ENCODE results near the gene RPS6KB2. TPM values are rescaled to one million over a fixed set of nuclear protein-coding genes. Genes with fewer than 3 reads are reported as not detected.

RPS6KB2 gene
- polyA plus RNA-seq, 1 donor: 40.3 TPM

GRCh38 chr11:67387518-67387917 is 40.8 kb upstream of the RPS6KB2 start:
- Histone ChIP-seq H3K27me3 (ENCODE audit: control insufficient read depth, insufficient read depth, low read length) (no peaks in the 10 kb centered on the region), H3K9me3 (ENCODE audit: control insufficient read depth, low read depth, low read length) (peaks cover 2% of the 10 kb centered on the region), H3K4me1 (ENCODE audit: control insufficient read depth, insufficient read depth, low read length) (peaks cover 12% of the 10 kb centered on the region), H3K36me3 (ENCODE audit: control insufficient read depth, insufficient read depth, low read length) (no peaks in the 10 kb centered on the region), H3K4me3 (ENCODE audit: low read length) (no peak overlapping the region), H3K27ac (ENCODE audit: low read length) (no peak overlapping the region)
- no peak for DNase-seq
- WGBS (ENCODE audit: insufficient coverage, low lambda C conversion rate): no CpG with 5 or more reads among the region's 6 CpGs

GRCh38 chr11:67389477-67389876 is 38.8 kb upstream of the RPS6KB2 start:
- Histone ChIP-seq H3K4me1 (ENCODE audit: control insufficient read depth, insufficient read depth, low read length) (peaks cover 15% of the 10 kb centered on the region), H3K36me3 (ENCODE audit: control insufficient read depth, insufficient read depth, low read length) (peaks cover 9% of the 10 kb centered on the region), H3K27me3 (ENCODE audit: control insufficient read depth, insufficient read depth, low read length) (no peaks in the 10 kb centered on the region), H3K9me3 (ENCODE audit: control insufficient read depth, low read depth, low read length) (peaks cover 2% of the 10 kb centered on the region), H3K27ac (ENCODE audit: low read length) (no peak overlapping the region), H3K4me3 (ENCODE audit: low read length) (no peak overlapping the region)
- WGBS (ENCODE audit: insufficient coverage, low lambda C conversion rate): no CpG with 5 or more reads among the region's 6 CpGs
- peak in 1 of 2 donors; percentile 43 for DNase-seq

DNA sequence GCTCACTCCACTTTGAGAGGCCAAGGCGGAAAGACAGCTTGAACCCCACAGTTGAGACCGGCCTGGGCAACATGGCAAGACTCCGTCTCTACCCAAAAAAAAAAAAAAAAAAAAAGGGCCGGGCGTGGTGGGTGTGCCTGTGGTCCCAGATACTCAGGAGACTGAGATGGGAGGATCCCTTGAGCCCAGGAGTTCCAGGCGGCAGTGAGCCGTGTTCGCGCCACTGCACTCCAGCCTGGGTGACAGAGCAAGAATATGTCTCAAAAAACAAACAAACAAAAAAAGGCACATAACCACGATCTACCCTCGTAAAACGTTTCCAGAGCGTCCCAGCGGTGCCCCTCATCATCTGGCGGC is 37.4 kb upstream of the RPS6KB2 start:
- no peak for DNase-seq
- no CpG with 5 or more reads among the region's 15 CpGs for WGBS (ENCODE audit: insufficient coverage, low lambda C conversion rate)
- H3K9me3 ChIP-seq (ENCODE audit: control insufficient read depth, low read depth, low read length): peaks cover 2% of the 10 kb centered on the region
- peaks cover 17% of the 10 kb centered on the region for H3K36me3 ChIP-seq (ENCODE audit: control insufficient read depth, insufficient read depth, low read length)
- peak overlapping the region; percentile 89 for H3K4me3 ChIP-seq (ENCODE audit: low read length)
- peak overlapping the region; percentile 90 for H3K27ac ChIP-seq (ENCODE audit: low read length)
- no peaks in the 10 kb centered on the region for H3K27me3 ChIP-seq (ENCODE audit: control insufficient read depth, insufficient read depth, low read length)
- H3K4me1 ChIP-seq (ENCODE audit: control insufficient read depth, insufficient read depth, low read length): peaks cover 15% of the 10 kb centered on the region

- Histone ChIP-seq H3K4me3 (ENCODE audit: low read length) (peak within 1 kb of the TSS; percentile 89), H3K36me3 (ENCODE audit: control insufficient read depth, insufficient read depth, low read length) (peaks cover 23% of the 10 kb centered on the region), H3K27me3 (ENCODE audit: control insufficient read depth, insufficient read depth, low read length) (no peaks in the 10 kb centered on the region), H3K9me3 (ENCODE audit: control insufficient read depth, low read depth, low read length) (peaks cover 2% of the 10 kb centered on the region), H3K4me1 (ENCODE audit: control insufficient read depth, insufficient read depth, low read length) (peaks cover 15% of the 10 kb centered on the region), H3K27ac (ENCODE audit: low read length) (peak within 1 kb of the TSS; percentile 90)
- DNase-seq: peak; percentile 97
- WGBS (ENCODE audit: insufficient coverage, low lambda C conversion rate): no CpG with 5 or more reads among the region's 75 CpGs
These were observed 36.8 kb upstream of the RPS6KB2 start, which contains the start of gene RAD9A for GRCh38 chr11:67391304-67392182. Gene RAD9A, plus strand, starts transcription at chr11:67391986. Its CDS starts 59 bp downstream, at chr11:67392045.

DNA sequence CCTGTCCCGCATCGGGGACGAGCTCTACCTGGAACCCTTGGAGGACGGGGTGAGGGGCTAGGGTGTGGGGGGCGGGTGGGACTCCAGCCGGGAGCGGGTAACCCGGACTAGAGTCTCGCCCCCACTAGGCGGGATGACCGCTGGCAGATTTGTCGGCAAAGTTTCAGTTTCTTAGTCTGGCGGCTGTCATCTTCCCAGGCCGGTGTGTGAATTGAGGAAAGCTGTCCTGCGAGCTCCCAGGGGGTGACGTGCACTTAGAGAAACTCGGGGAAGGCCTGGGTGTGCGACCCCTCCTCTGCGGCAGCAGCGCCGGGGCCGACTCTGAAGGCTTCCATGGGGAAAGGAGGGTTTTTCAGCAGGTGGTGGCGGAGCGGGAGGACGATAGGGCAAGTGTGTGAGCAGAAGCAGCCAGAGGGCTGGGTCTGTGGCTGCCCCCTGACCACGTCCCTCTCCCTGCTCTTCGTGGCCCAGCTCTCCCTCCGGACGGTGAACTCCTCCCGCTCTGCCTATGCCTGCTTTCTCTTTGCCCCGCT is 36.0 kb upstream of the RPS6KB2 start:
- H3K36me3 ChIP-seq (ENCODE audit: control insufficient read depth, insufficient read depth, low read length): peaks cover 29% of the 10 kb centered on the region
- no peaks in the 10 kb centered on the region for H3K27me3 ChIP-seq (ENCODE audit: control insufficient read depth, insufficient read depth, low read length)
- H3K9me3 ChIP-seq (ENCODE audit: control insufficient read depth, low read depth, low read length): peaks cover 2% of the 10 kb centered on the region
- peaks cover 15% of the 10 kb centered on the region for H3K4me1 ChIP-seq (ENCODE audit: control insufficient read depth, insufficient read depth, low read length)
- no CpG with 5 or more reads among the region's 31 CpGs for WGBS (ENCODE audit: insufficient coverage, low lambda C conversion rate)
- peak overlapping the region; percentile 89 for H3K4me3 ChIP-seq (ENCODE audit: low read length)
- no peak for DNase-seq
- H3K27ac ChIP-seq (ENCODE audit: low read length): peak overlapping the region; percentile 49

DNA sequence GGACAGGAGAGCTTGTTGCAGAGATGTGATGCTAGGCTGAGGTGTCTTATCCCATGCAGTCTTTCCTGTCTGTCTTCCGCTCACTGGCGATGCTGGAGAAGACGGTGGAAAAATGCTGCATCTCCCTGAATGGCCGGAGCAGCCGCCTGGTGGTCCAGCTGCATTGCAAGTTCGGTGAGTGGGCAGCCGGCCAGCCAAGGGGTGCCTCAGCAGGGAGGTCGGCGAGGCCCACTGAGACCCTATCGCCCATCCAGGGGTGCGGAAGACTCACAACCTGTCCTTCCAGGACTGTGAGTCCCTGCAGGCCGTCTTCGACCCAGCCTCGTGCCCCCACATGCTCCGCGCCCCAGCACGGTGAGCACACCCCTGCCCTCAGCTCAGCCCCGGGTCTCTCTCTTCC is 34.9 kb upstream of the RPS6KB2 start:
- Histone ChIP-seq H3K4me3 (ENCODE audit: low read length) (no peak overlapping the region), H3K27me3 (ENCODE audit: control insufficient read depth, insufficient read depth, low read length) (no peaks in the 10 kb centered on the region), H3K4me1 (ENCODE audit: control insufficient read depth, insufficient read depth, low read length) (peaks cover 15% of the 10 kb centered on the region), H3K36me3 (ENCODE audit: control insufficient read depth, insufficient read depth, low read length) (peaks cover 41% of the 10 kb centered on the region), H3K27ac (ENCODE audit: low read length) (no peak overlapping the region), H3K9me3 (ENCODE audit: control insufficient read depth, low read depth, low read length) (peaks cover 2% of the 10 kb centered on the region)
- no peak for DNase-seq
- WGBS (ENCODE audit: insufficient coverage, low lambda C conversion rate): no CpG with 5 or more reads among the region's 18 CpGs

DNA sequence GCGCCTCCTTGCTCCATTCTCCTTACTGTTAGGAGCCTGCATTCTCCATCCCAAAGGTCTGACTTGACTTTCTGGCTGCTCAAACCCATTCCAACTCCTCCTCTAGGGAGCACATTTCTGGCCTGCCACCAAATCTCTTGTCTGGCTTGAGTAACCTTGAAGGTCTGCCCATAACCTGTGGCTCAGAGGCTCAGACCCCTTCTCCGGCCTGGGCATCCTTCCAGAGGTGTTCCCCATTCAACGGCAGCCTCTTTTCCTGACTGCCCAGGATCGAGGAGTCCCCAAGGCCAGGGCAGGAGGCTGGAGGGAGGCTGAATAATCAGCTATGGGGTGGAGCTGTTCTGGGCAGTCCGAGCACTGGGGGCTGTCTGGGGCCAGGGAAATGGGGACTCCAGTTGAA is 34.3 kb upstream of the RPS6KB2 start:
- Histone ChIP-seq H3K27ac (ENCODE audit: low read length) (no peak overlapping the region), H3K4me1 (ENCODE audit: control insufficient read depth, insufficient read depth, low read length) (peaks cover 15% of the 10 kb centered on the region), H3K4me3 (ENCODE audit: low read length) (no peak overlapping the region), H3K36me3 (ENCODE audit: control insufficient read depth, insufficient read depth, low read length) (peaks cover 47% of the 10 kb centered on the region), H3K9me3 (ENCODE audit: control insufficient read depth, low read depth, low read length) (peaks cover 2% of the 10 kb centered on the region), H3K27me3 (ENCODE audit: control insufficient read depth, insufficient read depth, low read length) (no peaks in the 10 kb centered on the region)
- no CpG with 5 or more reads among the region's 5 CpGs for WGBS (ENCODE audit: insufficient coverage, low lambda C conversion rate)
- no peak for DNase-seq

- peaks cover 55% of the 10 kb centered on the region for H3K36me3 ChIP-seq (ENCODE audit: control insufficient read depth, insufficient read depth, low read length)
- WGBS (ENCODE audit: insufficient coverage, low lambda C conversion rate): no CpG with 5 or more reads among the region's 19 CpGs
- H3K4me3 ChIP-seq (ENCODE audit: low read length): no peak overlapping the region
- no peak for DNase-seq
- no peak overlapping the region for H3K27ac ChIP-seq (ENCODE audit: low read length)
- H3K9me3 ChIP-seq (ENCODE audit: control insufficient read depth, low read depth, low read length): peaks cover 2% of the 10 kb centered on the region
- peaks cover 17% of the 10 kb centered on the region for H3K4me1 ChIP-seq (ENCODE audit: control insufficient read depth, insufficient read depth, low read length)
- no peaks in the 10 kb centered on the region for H3K27me3 ChIP-seq (ENCODE audit: control insufficient read depth, insufficient read depth, low read length)
These were observed 32.6 kb upstream of the RPS6KB2 start for GRCh38 chr11:67395555-67396258.

DNA sequence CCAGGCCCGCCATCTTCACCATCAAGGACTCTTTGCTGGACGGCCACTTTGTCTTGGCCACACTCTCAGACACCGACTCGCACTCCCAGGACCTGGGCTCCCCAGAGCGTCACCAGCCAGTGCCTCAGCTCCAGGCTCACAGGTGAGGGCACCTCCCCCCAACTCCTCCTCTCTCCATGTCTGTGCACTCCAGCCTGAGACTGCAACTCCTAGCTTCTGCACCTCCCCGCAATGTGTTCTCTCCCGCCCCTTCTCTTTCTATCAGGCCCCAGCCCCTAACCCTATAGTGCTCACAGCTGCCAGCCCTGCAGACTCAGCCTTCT is 32.1 kb upstream of the RPS6KB2 start:
- Histone ChIP-seq H3K27ac (ENCODE audit: low read length) (no peak overlapping the region), H3K9me3 (ENCODE audit: control insufficient read depth, low read depth, low read length) (peaks cover 2% of the 10 kb centered on the region), H3K36me3 (ENCODE audit: control insufficient read depth, insufficient read depth, low read length) (peaks cover 55% of the 10 kb centered on the region), H3K4me3 (ENCODE audit: low read length) (no peak overlapping the region), H3K4me1 (ENCODE audit: control insufficient read depth, insufficient read depth, low read length) (peaks cover 17% of the 10 kb centered on the region), H3K27me3 (ENCODE audit: control insufficient read depth, insufficient read depth, low read length) (no peaks in the 10 kb centered on the region)
- DNase-seq: no peak
- WGBS (ENCODE audit: insufficient coverage, low lambda C conversion rate): no CpG with 5 or more reads among the region's 7 CpGs

DNA sequence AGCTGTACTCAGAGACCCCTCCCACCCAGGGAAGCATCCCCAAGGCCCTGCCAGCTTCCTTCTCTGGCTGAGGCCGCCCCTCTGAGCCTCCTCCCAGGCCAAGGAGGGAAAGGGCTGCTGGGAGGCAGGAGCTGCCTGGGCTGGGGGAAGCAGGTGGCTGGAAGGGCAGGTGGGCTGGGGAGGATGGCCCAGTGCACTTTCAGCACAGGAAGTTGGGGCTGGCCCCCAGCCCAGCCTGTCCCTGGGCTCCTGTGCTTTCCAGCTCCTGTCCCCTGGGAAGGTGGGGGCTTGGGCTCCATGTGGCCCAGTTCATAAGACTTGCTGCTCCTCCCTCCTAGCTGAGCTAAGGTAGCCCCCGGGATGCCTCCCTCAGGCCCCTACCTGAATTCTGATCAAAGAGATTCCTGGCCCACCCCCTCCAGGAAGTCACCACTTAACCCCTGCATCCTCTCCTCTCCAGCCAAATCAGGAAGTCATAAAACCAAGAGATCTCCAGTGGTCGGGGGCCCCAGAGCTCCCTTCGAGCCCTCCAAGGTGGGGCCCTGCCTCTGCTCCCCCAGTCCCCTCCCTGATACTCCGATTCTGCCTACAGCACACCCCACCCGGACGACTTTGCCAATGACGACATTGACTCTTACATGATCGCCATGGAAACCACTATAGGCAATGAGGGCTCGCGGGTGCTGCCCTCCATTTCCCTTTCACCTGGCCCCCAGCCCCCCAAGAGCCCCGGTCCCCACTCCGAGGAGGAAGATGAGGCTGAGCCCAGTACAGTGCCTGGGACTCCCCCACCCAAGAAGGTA is 31.5 kb upstream of the RPS6KB2 start:
- no peak overlapping the region for H3K4me3 ChIP-seq (ENCODE audit: low read length)
- no peak overlapping the region for H3K27ac ChIP-seq (ENCODE audit: low read length)
- peaks cover 55% of the 10 kb centered on the region for H3K36me3 ChIP-seq (ENCODE audit: control insufficient read depth, insufficient read depth, low read length)
- WGBS (ENCODE audit: insufficient coverage, low lambda C conversion rate): no CpG with 5 or more reads among the region's 13 CpGs
- peaks cover 17% of the 10 kb centered on the region for H3K4me1 ChIP-seq (ENCODE audit: control insufficient read depth, insufficient read depth, low read length)
- no peaks in the 10 kb centered on the region for H3K27me3 ChIP-seq (ENCODE audit: control insufficient read depth, insufficient read depth, low read length)
- DNase-seq: no peak
- peaks cover 2% of the 10 kb centered on the region for H3K9me3 ChIP-seq (ENCODE audit: control insufficient read depth, low read depth, low read length)
